HepG2 (cell line): ENCODE results near the gene NEAT1. TPM values are rescaled to one million over a fixed set of nuclear protein-coding genes. Genes with fewer than 3 reads are reported as not detected.

Experiments used
- ATF7 ChIP-seq, 2 experiments: fragments of 450-650 bp in 1 of 2; sonication (generic) in 1 of 2; formaldehyde crosslinking in 1 of 2; IDR thresholded peaks; 2 replicates each; pipeline versions ENCODE4 v1.4.0 to v1.6.1; 2016 to 2020; ENCODE audit warnings: antibody characterized with exemption in 1 of 2, mild to moderate bottlenecking in 1 of 2, missing genetic modification reagents in 1 of 2
- E2F1 ChIP-seq: sonication (generic); formaldehyde crosslinking; IDR thresholded peaks from 2 replicates; pipeline ENCODE4 v1.5.0; 2020; ENCODE audit warnings: missing genetic modification reagents
- HMGXB3 ChIP-seq: sonication (generic); formaldehyde crosslinking; IDR thresholded peaks from 2 replicates; pipeline ENCODE4 v1.4.0; 2020; ENCODE audit warnings: missing genetic modification reagents, borderline replicate concordance
- POLR2G ChIP-seq: fragments of 200-400 bp; formaldehyde crosslinking; IDR thresholded peaks from 2 replicates; pipeline ENCODE4 v1.6.1; 2018; ENCODE audit warnings: mild to moderate bottlenecking, low read depth, low read length, moderate library complexity
- SRSF1 ChIP-seq: fragments of 200-400 bp; formaldehyde crosslinking; optimal IDR thresholded peaks from 2 replicates; pipeline ENCODE3; 2017; ENCODE audit warnings: mild to moderate bottlenecking, low read depth, low read length, moderate library complexity
- ZMAT3 ChIP-seq: sonication (generic); formaldehyde crosslinking; conservative IDR thresholded peaks from 2 replicates; pipeline ENCODE4 v1.7.0; 2021; ENCODE audit warnings: missing genetic modification reagents
- ZNF572 ChIP-seq: sonication (generic); formaldehyde crosslinking; IDR thresholded peaks from 2 replicates; pipeline ENCODE4 v1.5.1; 2020; ENCODE audit warnings: mild to moderate bottlenecking, missing genetic modification reagents
- polyA plus RNA-seq, 8 experiments: library from polyadenylated mRNA; depleted of rRNA in 3 of 8; stranded (reverse) in 7 of 8; unstranded in 1 of 8; fragments of >200 nt; fragmentation: Illumina TruSeq in 4 of 8; extraction: Trizol in 4 of 8; gene quantifications; 2 replicates each; pipeline versions ENCODE4 v1.2.1 to v1.2.3, GENCODE V29; 2011 to 2016; ENCODE audit warnings: low read depth in 4 of 8, missing spikeins in 1 of 8, mixed read lengths in 1 of 8; ENCODE audit not compliant: insufficient read depth in 1 of 8
- total RNA-seq, 5 experiments: library from RNA; depleted of rRNA; stranded (reverse); fragments of >200 nt; fragmentation: Illumina TruSeq; extraction: Trizol; gene quantifications; 2 replicates each; pipeline ENCODE4 v1.2.3, GENCODE V29; 2016; ENCODE audit warnings: low read depth in 1 of 5
- TF ChIP-seq, protein P1 (sequence below), 2 experiments: sonication (generic) in 1 of 2; formaldehyde crosslinking in 1 of 2; IDR thresholded peaks; 2 replicates each; pipeline versions ENCODE4 v1.6.1 to v1.9.0; 2014 to 2022; ENCODE audit warnings: antibody characterized with exemption in 1 of 2, borderline replicate concordance in 1 of 2, inconsistent platforms in 1 of 2, low read depth in 1 of 2, missing genetic modification reagents in 1 of 2
- TF ChIP-seq, protein P2 (sequence below): sonication (generic); formaldehyde crosslinking; IDR thresholded peaks from 2 replicates; pipeline ENCODE4 v1.4.0; 2020; ENCODE audit warnings: missing genetic modification reagents

NEAT1 gene
- total and polyA plus RNA-seq, 2 of the 13 experiments (the other 11 are each of a cell fraction or from before 2014, with no cell fraction given), result 20.5 to 41.2 TPM

DNA sequence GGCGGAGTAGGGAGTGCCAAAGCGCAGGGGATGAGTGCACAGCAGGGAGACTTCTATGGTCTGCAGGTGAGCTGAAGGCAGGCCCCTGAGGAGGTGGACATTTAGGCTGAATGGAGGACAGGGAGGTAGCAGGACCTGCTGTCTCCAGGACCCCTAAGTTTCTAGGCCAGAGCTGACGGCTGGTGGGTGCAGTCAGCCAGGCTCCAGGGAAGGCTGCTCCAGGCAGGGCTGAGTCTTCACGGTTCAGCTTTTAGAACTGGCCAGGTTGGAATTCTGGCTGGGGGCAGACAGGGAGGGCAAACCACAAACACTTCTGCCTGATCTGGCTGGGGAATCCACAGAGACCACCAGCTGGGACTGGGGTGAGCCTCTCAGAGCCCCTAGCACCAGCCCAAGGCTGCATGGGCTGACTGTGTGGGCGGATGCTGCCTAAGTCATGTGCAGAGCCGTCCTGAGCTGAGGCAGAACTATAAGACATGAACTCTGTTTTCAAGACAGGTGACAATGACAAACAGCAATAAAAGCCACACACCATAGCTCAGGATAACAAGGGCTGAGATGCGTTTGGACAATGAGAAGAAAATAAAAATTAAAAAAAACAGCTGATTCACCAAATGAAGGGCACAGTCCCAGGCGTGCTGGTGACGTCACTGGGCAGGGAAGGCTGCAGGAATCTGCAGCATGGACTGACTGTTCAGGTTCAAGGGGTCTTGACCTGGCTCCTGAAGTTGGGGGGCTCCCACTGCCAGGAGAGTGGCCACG lies 65.9 kb downstream of the NEAT1 start (continued):
- TF ChIP-seq, protein P1, sequence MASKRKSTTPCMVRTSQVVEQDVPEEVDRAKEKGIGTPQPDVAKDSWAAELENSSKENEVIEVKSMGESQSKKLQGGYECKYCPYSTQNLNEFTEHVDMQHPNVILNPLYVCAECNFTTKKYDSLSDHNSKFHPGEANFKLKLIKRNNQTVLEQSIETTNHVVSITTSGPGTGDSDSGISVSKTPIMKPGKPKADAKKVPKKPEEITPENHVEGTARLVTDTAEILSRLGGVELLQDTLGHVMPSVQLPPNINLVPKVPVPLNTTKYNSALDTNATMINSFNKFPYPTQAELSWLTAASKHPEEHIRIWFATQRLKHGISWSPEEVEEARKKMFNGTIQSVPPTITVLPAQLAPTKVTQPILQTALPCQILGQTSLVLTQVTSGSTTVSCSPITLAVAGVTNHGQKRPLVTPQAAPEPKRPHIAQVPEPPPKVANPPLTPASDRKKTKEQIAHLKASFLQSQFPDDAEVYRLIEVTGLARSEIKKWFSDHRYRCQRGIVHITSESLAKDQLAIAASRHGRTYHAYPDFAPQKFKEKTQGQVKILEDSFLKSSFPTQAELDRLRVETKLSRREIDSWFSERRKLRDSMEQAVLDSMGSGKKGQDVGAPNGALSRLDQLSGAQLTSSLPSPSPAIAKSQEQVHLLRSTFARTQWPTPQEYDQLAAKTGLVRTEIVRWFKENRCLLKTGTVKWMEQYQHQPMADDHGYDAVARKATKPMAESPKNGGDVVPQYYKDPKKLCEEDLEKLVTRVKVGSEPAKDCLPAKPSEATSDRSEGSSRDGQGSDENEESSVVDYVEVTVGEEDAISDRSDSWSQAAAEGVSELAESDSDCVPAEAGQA (IDR thresholded peaks at IDR 0.05; ENCODE audit: low read depth), result no peak
- TF ChIP-seq, protein P1 (CRISPR knock-in tag; IDR thresholded peaks at IDR 0.05; ENCODE audit: borderline replicate concordance), result no peak
- TF ChIP-seq POLR2G (peak; percentile 29; the same call in 1 of the 2 replicates), E2F1 (CRISPR knock-in tag) (no peak), HMGXB3 (CRISPR knock-in tag) (no peak), ATF7 (IDR thresholded peaks at IDR 0.05) (peak; percentile 96), ATF7 (CRISPR knock-in tag; IDR thresholded peaks at IDR 0.05) (no peak), ZMAT3 (CRISPR knock-in tag) (0 out of 2 replicates have a peak, but pooled peaks have one; percentile 55), ZNF572 (no peak), SRSF1 (no peak)
- TF ChIP-seq, protein P2, sequence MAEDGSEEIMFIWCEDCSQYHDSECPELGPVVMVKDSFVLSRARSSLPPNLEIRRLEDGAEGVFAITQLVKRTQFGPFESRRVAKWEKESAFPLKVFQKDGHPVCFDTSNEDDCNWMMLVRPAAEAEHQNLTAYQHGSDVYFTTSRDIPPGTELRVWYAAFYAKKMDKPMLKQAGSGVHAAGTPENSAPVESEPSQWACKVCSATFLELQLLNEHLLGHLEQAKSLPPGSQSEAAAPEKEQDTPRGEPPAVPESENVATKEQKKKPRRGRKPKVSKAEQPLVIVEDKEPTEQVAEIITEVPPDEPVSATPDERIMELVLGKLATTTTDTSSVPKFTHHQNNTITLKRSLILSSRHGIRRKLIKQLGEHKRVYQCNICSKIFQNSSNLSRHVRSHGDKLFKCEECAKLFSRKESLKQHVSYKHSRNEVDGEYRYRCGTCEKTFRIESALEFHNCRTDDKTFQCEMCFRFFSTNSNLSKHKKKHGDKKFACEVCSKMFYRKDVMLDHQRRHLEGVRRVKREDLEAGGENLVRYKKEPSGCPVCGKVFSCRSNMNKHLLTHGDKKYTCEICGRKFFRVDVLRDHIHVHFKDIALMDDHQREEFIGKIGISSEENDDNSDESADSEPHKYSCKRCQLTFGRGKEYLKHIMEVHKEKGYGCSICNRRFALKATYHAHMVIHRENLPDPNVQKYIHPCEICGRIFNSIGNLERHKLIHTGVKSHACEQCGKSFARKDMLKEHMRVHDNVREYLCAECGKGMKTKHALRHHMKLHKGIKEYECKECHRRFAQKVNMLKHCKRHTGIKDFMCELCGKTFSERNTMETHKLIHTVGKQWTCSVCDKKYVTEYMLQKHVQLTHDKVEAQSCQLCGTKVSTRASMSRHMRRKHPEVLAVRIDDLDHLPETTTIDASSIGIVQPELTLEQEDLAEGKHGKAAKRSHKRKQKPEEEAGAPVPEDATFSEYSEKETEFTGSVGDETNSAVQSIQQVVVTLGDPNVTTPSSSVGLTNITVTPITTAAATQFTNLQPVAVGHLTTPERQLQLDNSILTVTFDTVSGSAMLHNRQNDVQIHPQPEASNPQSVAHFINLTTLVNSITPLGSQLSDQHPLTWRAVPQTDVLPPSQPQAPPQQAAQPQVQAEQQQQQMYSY (CRISPR knock-in tag), result peak; percentile 37; the same call in 1 of the 2 replicates
